K562 (cell line): ENCODE measurements around the gene ZSWIM4. TPM values are rescaled to one million over a fixed set of nuclear protein-coding genes. Genes with fewer than 3 reads are reported as not detected.

ENCODE experiments used
- BRD9 ChIP-seq: fragments of 450-650 bp; IDR thresholded peaks from 2 replicates; pipeline ENCODE4 v1.6.1; 2018; ENCODE audit warnings: low read depth; ENCODE audit not compliant: partially characterized antibody
- DPF2 ChIP-seq: fragments of 450-650 bp; IDR thresholded peaks from 2 replicates; pipeline ENCODE4 v1.6.1; 2016
- MXD1 ChIP-seq: fragments of 250-450 bp; sonication (Bioruptor Pico); IDR thresholded peaks from 2 replicates; pipeline ENCODE4 v1.8.0; 2021; ENCODE audit warnings: borderline replicate concordance, mild to moderate bottlenecking, moderate library complexity; ENCODE audit not compliant: poor library complexity, severe bottlenecking
- RBM15 ChIP-seq: fragments of 200-400 bp; formaldehyde crosslinking; IDR thresholded peaks from 2 replicates; pipeline ENCODE4 v1.6.1; 2018; ENCODE audit warnings: mild to moderate bottlenecking, low read length, moderate library complexity; ENCODE audit not compliant: insufficient read depth
- STAG1 ChIP-seq: sonication (generic); formaldehyde crosslinking; IDR thresholded peaks from 2 replicates; pipeline ENCODE4 v1.5.0; 2020; ENCODE audit warnings: missing genetic modification reagents, borderline replicate concordance
- ZZZ3 ChIP-seq: fragments of 450-650 bp; IDR thresholded peaks from 2 replicates; pipeline ENCODE4 v1.6.1; 2016; ENCODE audit warnings: antibody characterized with exemption, mild to moderate bottlenecking, moderate library complexity
- polyA plus RNA-seq, 8 experiments: library from polyadenylated mRNA; depleted of rRNA in 4 of 8; stranded (reverse) in 5 of 8; unstranded in 3 of 8; fragments of >200 nt; fragmentation: Nextera tagmentation in 2 of 8; fragmentation: Illumina TruSeq in 1 of 8; extraction: Ambion mirVana in 2 of 8; extraction: Trizol in 1 of 8; gene quantifications; 2 replicates each; pipeline versions ENCODE4 v1.2.1 to v1.2.3, GENCODE V29; 2011 to 2014; ENCODE audit warnings: inconsistent platforms in 1 of 8, missing spikeins in 1 of 8
- total RNA-seq, 7 experiments: library from RNA; depleted of rRNA in 6 of 7; stranded (reverse); fragments of >200 nt in 6 of 7; fragmentation: Illumina TruSeq in 2 of 7; extraction: Trizol in 2 of 7; gene quantifications; 2 replicates each; pipeline versions ENCODE4 v1.2.1 to v1.2.3, GENCODE V29; 2011 to 2021; ENCODE audit warnings: low replicate concordance in 1 of 7
- TF ChIP-seq, protein P1 (sequence below), 2 experiments: fragments of 450-650 bp in 1 of 2; sonication (generic) in 1 of 2; formaldehyde crosslinking in 1 of 2; IDR thresholded peaks; 2 replicates each; pipeline versions ENCODE4 v1.7.1 to v1.9.0; 2016 to 2022; ENCODE audit warnings: inconsistent platforms in 1 of 2, mild to moderate bottlenecking in 1 of 2, missing genetic modification reagents in 1 of 2
- TF ChIP-seq, protein P2 (sequence below): IDR thresholded peaks from 2 replicates; pipeline ENCODE4 v1.6.1; 2011; ENCODE audit warnings: borderline replicate concordance, low read depth, mild to moderate bottlenecking, moderate library complexity, low read length; ENCODE audit not compliant: insufficient read depth, poor library complexity, severe bottlenecking
- TF ChIP-seq, protein P3 (sequence below): IDR thresholded peaks from 3 replicates; pipeline ENCODE4 v1.6.1; 2011; ENCODE audit warnings: borderline replicate concordance, mild to moderate bottlenecking; ENCODE audit not compliant: insufficient read length, insufficient read depth
- TF ChIP-seq, protein P4 (sequence below), 3 experiments: fragments of 200-800 bp in 1 of 3; sonication (Bioruptor generic) in 1 of 3; sonication (generic) in 1 of 3; formaldehyde crosslinking in 1 of 3; IDR thresholded peaks; 2 replicates each; pipeline versions ENCODE4 v1.6.1 to v1.8.0; 2016 to 2022; ENCODE audit warnings: mild to moderate bottlenecking in 2 of 3, missing compliant biosample characterization in 2 of 3, missing genetic modification characterization in 2 of 3, missing genetic modification reagents in 1 of 3

Gene ZSWIM4
- total and polyA plus RNA-seq, 9 of the 15 experiments (the other 6 are each of a cell fraction or from before 2014, with no cell fraction given) = 0.25 to 3.7 (median 0.79) TPM; not detected in 2

DNA sequence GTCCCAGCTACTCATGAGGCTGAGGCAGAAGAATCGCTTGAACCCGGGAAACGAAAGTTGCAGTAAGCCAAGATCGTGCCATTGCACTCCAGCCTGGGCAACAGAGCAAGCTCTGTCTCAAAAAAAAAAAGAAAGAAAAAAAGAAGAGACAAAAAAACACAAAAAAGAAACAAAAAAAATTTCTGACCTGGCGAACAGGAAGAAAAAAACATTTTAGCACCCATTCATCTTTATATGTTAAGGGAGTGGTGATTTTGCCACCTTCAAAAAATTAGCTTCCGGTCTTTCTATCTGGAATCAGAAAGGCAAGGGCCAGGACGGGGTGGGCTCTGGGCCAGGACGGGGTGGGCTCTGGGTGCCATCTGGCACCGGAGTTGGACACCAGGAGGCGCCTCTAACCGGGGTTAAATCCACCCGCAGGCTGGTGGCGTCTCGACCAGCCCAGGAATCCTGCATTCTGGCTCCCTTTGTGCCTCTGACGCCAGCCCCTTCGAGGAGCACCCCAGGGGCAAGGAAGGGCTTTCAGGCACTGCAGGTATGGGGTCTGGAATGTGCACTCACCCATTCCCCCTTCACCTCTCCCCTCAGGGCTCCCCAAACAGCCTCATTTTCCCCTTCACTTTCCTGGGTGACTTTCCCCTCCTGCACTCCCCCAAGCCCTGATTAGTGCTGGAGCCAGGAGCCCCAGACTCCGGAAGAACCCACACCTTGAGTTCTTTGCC is 10.4 kb upstream of the ZSWIM4 start (continued):
- TF ChIP-seq, protein P1, sequence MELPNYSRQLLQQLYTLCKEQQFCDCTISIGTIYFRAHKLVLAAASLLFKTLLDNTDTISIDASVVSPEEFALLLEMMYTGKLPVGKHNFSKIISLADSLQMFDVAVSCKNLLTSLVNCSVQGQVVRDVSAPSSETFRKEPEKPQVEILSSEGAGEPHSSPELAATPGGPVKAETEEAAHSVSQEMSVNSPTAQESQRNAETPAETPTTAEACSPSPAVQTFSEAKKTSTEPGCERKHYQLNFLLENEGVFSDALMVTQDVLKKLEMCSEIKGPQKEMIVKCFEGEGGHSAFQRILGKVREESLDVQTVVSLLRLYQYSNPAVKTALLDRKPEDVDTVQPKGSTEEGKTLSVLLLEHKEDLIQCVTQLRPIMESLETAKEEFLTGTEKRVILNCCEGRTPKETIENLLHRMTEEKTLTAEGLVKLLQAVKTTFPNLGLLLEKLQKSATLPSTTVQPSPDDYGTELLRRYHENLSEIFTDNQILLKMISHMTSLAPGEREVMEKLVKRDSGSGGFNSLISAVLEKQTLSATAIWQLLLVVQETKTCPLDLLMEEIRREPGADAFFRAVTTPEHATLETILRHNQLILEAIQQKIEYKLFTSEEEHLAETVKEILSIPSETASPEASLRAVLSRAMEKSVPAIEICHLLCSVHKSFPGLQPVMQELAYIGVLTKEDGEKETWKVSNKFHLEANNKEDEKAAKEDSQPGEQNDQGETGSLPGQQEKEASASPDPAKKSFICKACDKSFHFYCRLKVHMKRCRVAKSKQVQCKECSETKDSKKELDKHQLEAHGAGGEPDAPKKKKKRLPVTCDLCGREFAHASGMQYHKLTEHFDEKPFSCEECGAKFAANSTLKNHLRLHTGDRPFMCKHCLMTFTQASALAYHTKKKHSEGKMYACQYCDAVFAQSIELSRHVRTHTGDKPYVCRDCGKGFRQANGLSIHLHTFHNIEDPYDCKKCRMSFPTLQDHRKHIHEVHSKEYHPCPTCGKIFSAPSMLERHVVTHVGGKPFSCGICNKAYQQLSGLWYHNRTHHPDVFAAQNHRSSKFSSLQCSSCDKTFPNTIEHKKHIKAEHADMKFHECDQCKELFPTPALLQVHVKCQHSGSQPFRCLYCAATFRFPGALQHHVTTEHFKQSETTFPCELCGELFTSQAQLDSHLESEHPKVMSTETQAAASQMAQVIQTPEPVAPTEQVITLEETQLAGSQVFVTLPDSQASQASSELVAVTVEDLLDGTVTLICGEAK (IDR thresholded peaks at IDR 0.05) = no peak
- TF ChIP-seq, protein P1 (CRISPR knock-in tag; IDR thresholded peaks at IDR 0.05) = no peak
- TF ChIP-seq BRD9 (peak; percentile 36), ZZZ3 (no peak), DPF2 (0 out of 2 replicates have a peak, but pooled peaks have one; percentile 6), MXD1 (CRISPR knock-in tag) (no peak), RBM15 (no peak), STAG1 (CRISPR knock-in tag) (peak; percentile 45; the same call in 1 of the 2 replicates)
- TF ChIP-seq, protein P2, sequence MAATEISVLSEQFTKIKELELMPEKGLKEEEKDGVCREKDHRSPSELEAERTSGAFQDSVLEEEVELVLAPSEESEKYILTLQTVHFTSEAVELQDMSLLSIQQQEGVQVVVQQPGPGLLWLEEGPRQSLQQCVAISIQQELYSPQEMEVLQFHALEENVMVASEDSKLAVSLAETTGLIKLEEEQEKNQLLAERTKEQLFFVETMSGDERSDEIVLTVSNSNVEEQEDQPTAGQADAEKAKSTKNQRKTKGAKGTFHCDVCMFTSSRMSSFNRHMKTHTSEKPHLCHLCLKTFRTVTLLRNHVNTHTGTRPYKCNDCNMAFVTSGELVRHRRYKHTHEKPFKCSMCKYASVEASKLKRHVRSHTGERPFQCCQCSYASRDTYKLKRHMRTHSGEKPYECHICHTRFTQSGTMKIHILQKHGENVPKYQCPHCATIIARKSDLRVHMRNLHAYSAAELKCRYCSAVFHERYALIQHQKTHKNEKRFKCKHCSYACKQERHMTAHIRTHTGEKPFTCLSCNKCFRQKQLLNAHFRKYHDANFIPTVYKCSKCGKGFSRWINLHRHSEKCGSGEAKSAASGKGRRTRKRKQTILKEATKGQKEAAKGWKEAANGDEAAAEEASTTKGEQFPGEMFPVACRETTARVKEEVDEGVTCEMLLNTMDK = peak; percentile 24
- TF ChIP-seq, protein P3, sequence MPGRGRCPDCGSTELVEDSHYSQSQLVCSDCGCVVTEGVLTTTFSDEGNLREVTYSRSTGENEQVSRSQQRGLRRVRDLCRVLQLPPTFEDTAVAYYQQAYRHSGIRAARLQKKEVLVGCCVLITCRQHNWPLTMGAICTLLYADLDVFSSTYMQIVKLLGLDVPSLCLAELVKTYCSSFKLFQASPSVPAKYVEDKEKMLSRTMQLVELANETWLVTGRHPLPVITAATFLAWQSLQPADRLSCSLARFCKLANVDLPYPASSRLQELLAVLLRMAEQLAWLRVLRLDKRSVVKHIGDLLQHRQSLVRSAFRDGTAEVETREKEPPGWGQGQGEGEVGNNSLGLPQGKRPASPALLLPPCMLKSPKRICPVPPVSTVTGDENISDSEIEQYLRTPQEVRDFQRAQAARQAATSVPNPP = no peak
- TF ChIP-seq, protein P4, sequence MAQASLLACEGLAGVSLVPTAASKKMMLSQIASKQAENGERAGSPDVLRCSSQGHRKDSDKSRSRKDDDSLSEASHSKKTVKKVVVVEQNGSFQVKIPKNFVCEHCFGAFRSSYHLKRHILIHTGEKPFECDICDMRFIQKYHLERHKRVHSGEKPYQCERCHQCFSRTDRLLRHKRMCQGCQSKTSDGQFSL (CRISPR knock-in tag; IDR thresholded peaks at IDR 0.05) = no peak
- TF ChIP-seq, protein P4 (tag; IDR thresholded peaks at IDR 0.05) = no peak
